Spinal cord (tissue), 10 donors: ENCODE measurements around the gene NUAK1. TPM values are rescaled to one million over a fixed set of nuclear protein-coding genes. Genes with fewer than 3 reads are reported as not detected.

Experiments
- DNase-seq, 6 donors: peaks; one replicate each; pipeline versions ENCODE4 v3.0.0 to v3.0.0-alpha.2; 2013 to 2015; ENCODE audit warnings: low spot score in 6 of 6, low read depth in 4 of 6
- H3K27ac ChIP-seq: one replicate; pipeline ENCODE4 v1.5.1; 2013; ENCODE audit warnings: low read depth, low read length, control low read depth
- H3K27me3 ChIP-seq: one replicate; pipeline ENCODE4 v1.6.1; 2013; ENCODE audit warnings: low read length; ENCODE audit not compliant: control insufficient read depth, insufficient read depth
- H3K36me3 ChIP-seq: one replicate; pipeline ENCODE4 v1.6.1; 2013; ENCODE audit warnings: low read length; ENCODE audit not compliant: control insufficient read depth, insufficient read depth
- H3K4me1 ChIP-seq: one replicate; pipeline ENCODE4 v1.6.1; 2013; ENCODE audit warnings: low read length; ENCODE audit not compliant: control insufficient read depth, insufficient read depth
- H3K4me3 ChIP-seq: one replicate; pipeline ENCODE4 v1.5.1; 2013; ENCODE audit warnings: low read depth, low read length, control low read depth
- H3K9me3 ChIP-seq: one replicate; pipeline ENCODE4 v1.6.1; 2013; ENCODE audit warnings: low read length; ENCODE audit not compliant: control insufficient read depth, insufficient read depth
- WGBS: methylation state at CpG from one replicate; pipeline ENCODE4 v1.1.5; 2013; ENCODE audit warnings: missing lambda C conversion rate; ENCODE audit not compliant: insufficient coverage; 5-methylcytosine and 5-hydroxymethylcytosine counted together
- polyA plus RNA-seq, 2 donors: library from polyadenylated mRNA; unstranded; fragments of 120-200 nt; gene quantifications; one replicate each; pipeline ENCODE4 v1.2.1, GENCODE V29; 2013; ENCODE audit not compliant: insufficient read length in 2 of 2
- total RNA-seq, 2 donors: library from RNA; depleted of rRNA in 1 of 2; stranded (reverse); fragments of 120-200 nt in 1 of 2; fragments of >200 nt in 1 of 2; gene quantifications; one replicate each; pipeline versions ENCODE4 v1.2.3 to v1.2.4, GENCODE V29; 2013 to 2014
- donor health status: healthy.

Gene NUAK1
- total and polyA plus RNA-seq, 4 donors = 20.1 to 57.9 (median 31.9) TPM

DNA sequence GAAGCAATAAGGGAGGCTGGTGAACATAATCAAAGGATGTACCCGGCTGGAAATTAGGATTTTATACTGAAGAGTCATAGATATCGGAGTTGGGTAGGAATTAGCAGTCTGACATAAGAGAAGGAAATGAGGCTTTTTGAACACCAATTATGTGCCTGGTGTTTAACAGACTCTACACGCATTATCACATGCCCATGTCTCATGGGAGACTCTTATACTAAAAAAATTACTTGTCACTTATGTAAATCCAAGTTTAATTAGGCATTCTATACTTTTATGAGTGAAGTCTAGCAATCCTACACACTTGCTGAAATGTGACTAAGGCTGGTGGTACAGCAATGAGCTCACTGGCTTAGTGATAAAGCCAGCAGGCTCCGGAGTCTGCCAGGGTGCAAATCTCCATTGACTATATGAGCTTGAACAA lies 93.5 kb downstream of the NUAK1 start:
- Histone ChIP-seq H3K4me1 (peaks cover 7% of the 10 kb centered on the region), H3K9me3 (no peaks in the 10 kb centered on the region), H3K4me3 (no peak overlapping the region), H3K36me3 (no peaks in the 10 kb centered on the region), H3K27me3 (no peaks in the 10 kb centered on the region), H3K27ac (no peak overlapping the region)
- 100% methylated on average over 1 of the region's 4 CpGs for WGBS
- DNase-seq = peak in 1 of 6 donors; percentile 19

DNA sequence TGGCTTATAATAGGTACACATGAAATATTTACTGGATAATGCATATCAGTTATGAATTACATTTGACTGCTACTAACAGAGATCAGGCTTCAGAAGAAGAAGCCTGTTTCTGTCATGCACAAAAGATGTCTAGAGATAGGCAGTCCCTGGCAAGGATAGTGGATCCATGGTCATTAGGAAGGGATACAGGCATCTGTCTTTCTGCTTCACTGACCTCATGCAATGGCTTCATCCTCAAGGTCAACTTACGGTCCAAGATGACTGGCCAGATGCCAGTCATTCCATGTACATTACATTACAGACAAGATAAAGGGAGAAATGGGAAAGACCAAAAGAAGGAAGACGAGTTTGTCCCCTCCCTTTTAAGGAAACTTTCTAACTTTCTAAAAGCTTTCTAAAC lies 94.0 kb downstream of the NUAK1 start:
- H3K9me3 ChIP-seq = no peaks in the 10 kb centered on the region
- peaks cover 7% of the 10 kb centered on the region for H3K4me1 ChIP-seq
- no peaks in the 10 kb centered on the region for H3K36me3 ChIP-seq
- DNase-seq = peak in 1 of 6 donors; percentile 37
- H3K27ac ChIP-seq = no peak overlapping the region
- no CpG with 5 or more reads among the region's 2 CpGs for WGBS
- H3K4me3 ChIP-seq = no peak overlapping the region
- no peaks in the 10 kb centered on the region for H3K27me3 ChIP-seq

DNA sequence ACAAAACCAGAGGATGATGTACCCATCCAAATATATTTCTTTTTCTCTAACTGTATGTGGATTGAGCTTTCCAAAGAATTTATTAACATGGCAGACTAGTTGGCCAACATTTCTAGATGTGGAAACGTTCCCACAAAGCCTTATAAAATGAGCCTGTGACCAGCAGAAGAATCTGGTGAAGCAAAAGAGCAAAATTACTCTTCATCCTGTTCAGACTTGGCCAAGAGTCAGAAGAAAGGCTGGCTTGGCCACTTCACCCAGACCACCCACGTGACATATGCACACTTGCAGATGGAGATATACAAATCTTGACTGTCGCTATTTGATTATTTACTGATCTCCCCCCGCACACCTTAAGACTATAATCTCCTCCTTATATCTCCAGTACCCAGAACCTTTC lies 96.7 kb downstream of the NUAK1 start:
- Histone ChIP-seq H3K4me3 (no peak overlapping the region), H3K9me3 (no peaks in the 10 kb centered on the region), H3K36me3 (no peaks in the 10 kb centered on the region), H3K4me1 (no peaks in the 10 kb centered on the region), H3K27me3 (no peaks in the 10 kb centered on the region), H3K27ac (no peak overlapping the region)
- WGBS = 60% methylated on average over 2 of the region's 4 CpGs
- no peak for DNase-seq

DNA sequence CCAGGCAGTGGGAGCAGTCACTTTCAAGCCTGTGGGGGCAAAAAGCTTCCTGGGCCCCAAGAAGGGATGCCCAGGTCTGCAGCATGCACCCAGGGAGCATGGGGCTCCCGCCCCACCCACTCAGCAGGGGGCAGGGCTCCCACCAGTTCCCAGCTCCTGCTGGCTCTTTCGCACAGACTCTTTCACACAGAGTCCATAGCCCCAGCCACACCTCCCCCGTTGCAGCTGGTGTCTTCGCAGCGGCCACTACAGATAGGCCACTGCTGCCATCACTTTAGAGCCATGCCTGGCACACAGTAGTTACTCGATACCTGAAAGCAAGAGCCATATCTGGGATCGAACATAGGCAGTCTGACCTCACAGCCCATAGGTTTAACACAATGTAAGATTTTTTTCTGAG lies 98.2 kb downstream of the NUAK1 start:
- H3K36me3 ChIP-seq = no peaks in the 10 kb centered on the region
- H3K4me1 ChIP-seq = no peaks in the 10 kb centered on the region
- no peak overlapping the region for H3K4me3 ChIP-seq
- WGBS = 79% methylated on average over 6 of the region's 7 CpGs
- no peaks in the 10 kb centered on the region for H3K9me3 ChIP-seq
- H3K27me3 ChIP-seq = no peaks in the 10 kb centered on the region
- H3K27ac ChIP-seq = no peak overlapping the region
- no peak for DNase-seq

DNA sequence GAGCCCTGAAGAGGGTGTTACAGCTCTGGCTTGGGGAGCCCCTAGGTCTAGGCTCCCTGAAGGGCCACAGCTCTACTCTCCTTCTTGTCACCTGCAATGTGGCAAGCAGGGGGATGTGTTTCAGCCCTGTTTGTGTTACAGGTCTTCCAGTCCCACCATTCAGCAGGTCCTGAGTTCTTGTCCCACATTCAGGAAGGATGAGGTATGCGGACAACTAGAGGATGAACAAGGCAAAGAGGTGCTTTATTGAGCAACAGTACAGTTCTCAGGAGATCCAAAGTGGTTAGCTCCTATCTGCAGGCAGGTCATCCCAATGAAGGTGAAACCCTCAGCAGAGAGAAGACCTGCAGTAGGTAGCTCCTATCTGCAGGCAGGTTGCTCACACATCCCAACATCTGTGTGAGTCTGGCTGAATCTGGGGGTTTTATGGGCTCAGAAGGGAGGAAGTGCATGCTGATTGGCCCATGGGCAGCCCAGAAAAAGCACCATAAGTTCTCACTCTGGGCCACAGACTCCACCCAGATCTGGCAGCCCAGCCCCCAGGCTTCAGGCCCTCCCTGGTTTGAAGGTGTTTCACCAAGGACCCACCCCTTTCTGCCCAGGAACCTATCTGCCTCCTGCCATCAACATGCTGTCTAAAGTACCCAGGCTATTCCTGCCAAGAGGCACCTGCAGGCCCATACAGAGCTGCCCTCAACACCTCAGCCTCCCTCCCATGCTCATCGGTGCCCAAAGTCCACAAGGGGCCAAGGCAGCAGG lies 98.9 kb downstream of the NUAK1 start:
- H3K27me3 ChIP-seq = no peaks in the 10 kb centered on the region
- H3K36me3 ChIP-seq = no peaks in the 10 kb centered on the region
- no peak overlapping the region for H3K27ac ChIP-seq
- H3K4me3 ChIP-seq = no peak overlapping the region
- H3K9me3 ChIP-seq = no peaks in the 10 kb centered on the region
- no peaks in the 10 kb centered on the region for H3K4me1 ChIP-seq
- DNase-seq = no peak
- 100% methylated on average over 2 of the region's 2 CpGs for WGBS

DNA sequence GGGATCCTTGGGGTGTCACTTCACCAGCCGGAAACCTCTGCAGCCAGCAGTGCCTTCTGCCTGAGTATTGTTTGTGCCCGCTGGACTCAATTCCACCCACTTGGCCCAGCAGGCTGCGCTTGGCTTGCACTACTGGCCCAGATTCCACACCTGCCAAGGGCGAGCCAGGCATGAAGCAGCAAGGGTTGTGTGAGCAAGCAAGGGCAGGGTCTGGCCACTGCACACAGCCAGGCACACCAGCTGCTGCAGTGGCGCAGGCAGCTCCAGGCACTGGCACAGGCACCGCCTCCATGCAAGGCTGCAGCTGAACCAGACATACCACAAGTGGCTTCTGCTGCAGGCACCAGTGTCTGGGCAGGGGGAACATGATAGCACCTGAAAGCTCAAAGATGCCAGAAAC lies 99.5 kb downstream of the NUAK1 start:
- H3K9me3 ChIP-seq = no peaks in the 10 kb centered on the region
- no peaks in the 10 kb centered on the region for H3K27me3 ChIP-seq
- H3K4me3 ChIP-seq = no peak overlapping the region
- no peaks in the 10 kb centered on the region for H3K4me1 ChIP-seq
- 85% methylated on average over 6 of the region's 6 CpGs for WGBS
- H3K36me3 ChIP-seq = no peaks in the 10 kb centered on the region
- H3K27ac ChIP-seq = no peak overlapping the region
- no peak for DNase-seq

DNA sequence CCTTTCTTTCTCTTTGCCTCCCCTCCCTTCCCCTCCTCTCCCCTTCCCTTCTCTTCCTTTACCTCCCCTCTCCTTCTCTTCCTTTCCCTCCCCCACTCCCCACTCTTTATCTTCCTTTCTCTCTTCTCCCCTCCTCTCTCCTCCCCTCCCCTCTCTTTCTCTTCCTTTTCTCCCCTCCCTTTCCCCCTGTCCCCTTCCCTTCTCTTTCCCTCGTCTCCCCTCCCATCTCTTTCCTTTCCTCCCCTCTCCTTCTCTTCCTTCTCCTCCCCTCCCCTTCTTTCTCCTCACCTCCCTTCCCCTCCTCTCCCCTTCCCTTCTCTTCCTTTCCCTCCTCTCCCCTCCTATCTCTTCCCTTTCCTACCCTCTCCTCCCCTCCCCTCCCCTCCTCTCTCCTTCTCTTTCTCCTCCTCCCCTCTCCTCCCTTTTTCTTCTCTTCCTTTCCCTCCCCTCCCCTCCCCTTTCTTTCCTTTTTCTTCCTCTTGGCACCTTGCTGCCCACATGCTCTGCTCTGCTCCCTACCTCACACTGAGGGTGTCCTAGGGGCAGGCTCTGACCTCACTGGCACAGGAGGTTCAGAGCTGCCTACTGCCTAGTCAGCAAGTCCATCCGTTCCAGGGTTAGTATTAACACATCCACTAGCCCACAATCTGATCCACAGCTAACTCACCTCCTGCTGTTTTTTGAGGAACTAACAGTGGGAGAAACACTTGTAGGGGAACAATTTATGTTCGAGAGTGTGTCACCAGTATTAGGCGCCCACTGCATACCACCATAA lies 101.0 kb downstream of the NUAK1 start:
- no peaks in the 10 kb centered on the region for H3K36me3 ChIP-seq
- no peak overlapping the region for H3K27ac ChIP-seq
- H3K9me3 ChIP-seq = no peaks in the 10 kb centered on the region
- H3K4me3 ChIP-seq = no peak overlapping the region
- H3K27me3 ChIP-seq = no peaks in the 10 kb centered on the region
- H3K4me1 ChIP-seq = no peaks in the 10 kb centered on the region
- DNase-seq = no peak
- WGBS = 88% methylated on average over 1 of the region's 4 CpGs

DNA sequence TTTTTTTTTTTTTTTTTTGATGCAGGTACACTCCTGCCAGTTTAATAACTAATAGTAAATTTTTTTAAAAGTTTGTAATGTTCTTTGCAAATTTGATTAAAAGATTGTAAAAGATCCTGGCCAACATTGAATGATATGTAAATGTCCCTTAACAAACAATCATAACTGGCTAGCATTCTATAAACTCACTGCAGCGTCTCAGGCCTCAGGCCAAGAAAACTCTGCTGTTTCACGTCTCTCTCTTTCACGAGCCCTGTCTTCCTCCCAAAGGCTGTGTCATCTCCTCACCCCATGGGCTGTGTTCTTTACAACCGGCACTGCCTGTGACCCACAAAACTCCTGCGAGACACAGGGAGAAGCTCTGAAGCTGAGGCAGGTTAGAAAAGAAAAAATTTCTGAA lies 103.3 kb downstream of the NUAK1 start:
- H3K36me3 ChIP-seq = no peaks in the 10 kb centered on the region
- DNase-seq = no peak
- no peaks in the 10 kb centered on the region for H3K27me3 ChIP-seq
- H3K27ac ChIP-seq = no peak overlapping the region
- no peaks in the 10 kb centered on the region for H3K9me3 ChIP-seq
- 67% methylated on average over 3 of the region's 5 CpGs for WGBS
- H3K4me1 ChIP-seq = no peaks in the 10 kb centered on the region
- H3K4me3 ChIP-seq = no peak overlapping the region

DNA sequence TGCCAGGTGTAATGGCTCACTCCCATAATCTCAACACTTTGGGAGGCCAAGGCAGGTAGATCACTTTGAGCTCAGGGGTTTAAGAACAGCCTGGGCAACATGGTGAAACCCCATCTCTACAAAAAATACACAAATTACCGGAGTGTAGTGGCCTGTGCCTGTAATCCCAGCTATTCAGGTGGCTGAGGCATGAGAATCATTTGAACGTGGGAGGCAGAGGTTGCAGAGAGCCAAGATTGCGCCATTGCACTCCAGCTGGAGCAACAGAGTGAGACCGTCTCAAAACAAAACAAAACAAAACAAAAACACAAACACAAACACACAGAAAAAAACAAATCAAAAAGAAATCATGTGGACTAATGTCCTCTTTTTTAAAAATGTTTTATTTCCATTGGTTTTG lies 104.4 kb downstream of the NUAK1 start:
- no peak for DNase-seq
- Histone ChIP-seq H3K27me3 (no peaks in the 10 kb centered on the region), H3K4me1 (no peaks in the 10 kb centered on the region), H3K27ac (no peak overlapping the region), H3K4me3 (no peak overlapping the region), H3K9me3 (no peaks in the 10 kb centered on the region), H3K36me3 (no peaks in the 10 kb centered on the region)
- WGBS = no CpG with 5 or more reads among the region's 4 CpGs
